Measurements from ENCODE around the gene CKS1B.

Gene CKS1B

GRCh38 chr1:155017041-155017945 lies 42.8 kb downstream of the CKS1B start:
- Mint-ChIP-seq H3K27me3 (no peaks in the 10 kb centered on the region), H3K36me3 (peaks cover 2% of the 10 kb centered on the region), H3K4me1 (peaks cover 66% of the 10 kb centered on the region), H3K27ac (peak overlapping the region; percentile 51), H3K9me3 (no peaks in the 10 kb centered on the region), H3K4me3 (peak overlapping the region; percentile 73)

- peaks cover 63% of the 10 kb centered on the region for H3K4me1 Mint-ChIP-seq
- H3K9me3 Mint-ChIP-seq = no peaks in the 10 kb centered on the region
- peaks cover 2% of the 10 kb centered on the region for H3K36me3 Mint-ChIP-seq
- no peaks in the 10 kb centered on the region for H3K27me3 Mint-ChIP-seq
- H3K27ac Mint-ChIP-seq = peak overlapping the region; percentile 51
- peak overlapping the region; percentile 71 for H3K4me3 Mint-ChIP-seq
Observed at GRCh38 chr1:155017946-155018316, 43.5 kb downstream of the CKS1B start.

DNA sequence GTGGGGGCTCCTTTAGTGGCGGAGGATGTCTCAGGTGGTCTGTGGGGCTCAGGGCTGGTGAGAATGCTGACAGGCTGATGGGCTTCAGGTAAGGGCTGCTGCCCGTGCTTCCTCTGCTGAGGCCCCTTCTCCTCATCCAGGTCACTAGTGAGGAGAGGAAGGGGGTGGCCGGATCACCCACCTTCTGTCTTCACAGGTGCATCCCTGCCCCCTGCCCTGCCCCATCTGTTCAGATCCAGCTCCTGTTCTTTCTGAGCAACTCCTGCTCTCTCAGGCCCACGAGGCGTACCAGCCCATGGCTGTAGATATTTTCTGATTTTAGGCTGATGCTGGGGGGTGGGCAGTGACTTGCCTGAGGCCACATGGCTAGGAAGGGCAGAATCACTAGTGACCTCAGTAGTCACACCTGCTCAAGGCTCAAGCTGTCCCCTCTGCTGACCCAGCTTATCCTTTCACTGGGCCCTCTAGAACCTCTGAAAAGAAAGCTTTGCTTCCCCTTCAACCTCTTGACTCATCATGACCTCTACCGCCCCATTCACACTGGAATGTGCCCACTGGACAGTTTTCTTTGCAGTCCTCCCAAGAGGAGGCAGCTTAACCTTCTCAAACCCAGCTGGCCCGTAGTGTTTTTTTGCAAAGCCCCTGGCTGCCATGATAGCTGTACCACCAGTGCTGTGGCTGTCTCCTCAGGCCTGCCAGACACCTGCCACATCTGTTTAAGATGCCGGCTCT lies 44.3 kb downstream of the CKS1B start:
- Mint-ChIP-seq H3K36me3 (peaks cover 2% of the 10 kb centered on the region), H3K4me3 (no peak overlapping the region), H3K4me1 (peaks cover 57% of the 10 kb centered on the region), H3K9me3 (no peaks in the 10 kb centered on the region), H3K27me3 (no peaks in the 10 kb centered on the region), H3K27ac (peak overlapping the region; percentile 59)

GRCh38 chr1:155019377-155020245 lies 45.1 kb downstream of the CKS1B start:
- no peaks in the 10 kb centered on the region for H3K27me3 Mint-ChIP-seq
- H3K4me3 Mint-ChIP-seq = peak overlapping the region; percentile 17
- H3K4me1 Mint-ChIP-seq = peaks cover 49% of the 10 kb centered on the region
- peaks cover 2% of the 10 kb centered on the region for H3K36me3 Mint-ChIP-seq
- peak overlapping the region; percentile 83 for H3K27ac Mint-ChIP-seq
- no peaks in the 10 kb centered on the region for H3K9me3 Mint-ChIP-seq

DNA sequence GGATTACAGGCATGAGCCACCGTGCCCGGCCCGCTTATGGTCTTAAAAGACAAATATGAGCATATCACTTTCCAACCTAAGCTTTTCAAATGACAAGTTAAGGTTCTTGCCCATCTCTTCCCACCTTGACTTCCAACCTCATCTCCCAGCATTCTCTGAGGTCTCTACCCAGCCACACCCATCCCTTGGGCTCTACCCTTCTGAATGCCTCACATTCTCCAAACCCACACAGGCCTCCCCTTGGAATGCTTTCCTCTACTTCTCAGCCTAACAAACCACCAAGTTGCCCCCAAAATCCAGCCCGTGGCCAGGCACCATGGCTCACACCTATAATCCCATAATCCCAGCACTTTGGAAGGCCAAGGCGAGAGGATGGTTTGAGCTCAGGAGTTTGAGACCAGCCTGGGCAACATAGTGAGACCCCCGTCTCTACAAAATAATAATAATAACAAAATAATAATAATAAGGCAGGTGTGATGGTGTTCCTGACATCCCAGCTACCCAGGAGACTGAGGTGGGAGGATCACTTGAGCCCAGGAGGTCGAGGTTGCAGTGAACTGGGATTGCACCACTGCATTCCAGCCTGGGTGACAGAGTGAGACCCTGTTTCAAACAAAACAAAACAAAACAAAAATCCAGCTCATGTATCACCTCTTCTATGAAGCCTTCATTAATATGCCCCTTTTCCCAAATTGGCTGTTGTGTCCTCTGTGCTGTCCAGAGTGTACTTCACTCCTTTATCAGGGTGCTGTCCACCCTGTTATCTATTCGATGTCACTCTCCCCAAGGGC lies 47.9 kb downstream of the CKS1B start:
- Mint-ChIP-seq H3K27me3 (no peaks in the 10 kb centered on the region), H3K36me3 (no peaks in the 10 kb centered on the region), H3K4me1 (peaks cover 28% of the 10 kb centered on the region), H3K27ac (no peak overlapping the region), H3K4me3 (no peak overlapping the region), H3K9me3 (no peaks in the 10 kb centered on the region)

DNA sequence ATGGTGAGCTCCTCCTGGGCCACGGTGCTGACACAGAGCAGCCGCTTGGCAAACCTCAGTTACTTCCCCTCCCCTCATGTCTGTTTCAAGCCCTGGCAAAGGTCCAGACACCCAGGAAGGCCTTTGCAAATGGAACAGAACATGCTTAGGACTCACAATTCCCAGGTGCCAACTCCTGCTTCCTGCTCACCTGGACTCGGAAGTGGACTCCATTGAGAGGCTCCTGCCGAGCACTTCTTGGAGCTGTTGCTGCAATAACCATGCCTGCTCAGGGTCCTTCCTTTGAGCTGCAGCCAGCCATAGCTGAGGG lies 48.4 kb downstream of the CKS1B start:
- no peaks in the 10 kb centered on the region for H3K9me3 Mint-ChIP-seq
- peaks cover 24% of the 10 kb centered on the region for H3K4me1 Mint-ChIP-seq
- H3K27me3 Mint-ChIP-seq = no peaks in the 10 kb centered on the region
- H3K36me3 Mint-ChIP-seq = no peaks in the 10 kb centered on the region
- no peak overlapping the region for H3K27ac Mint-ChIP-seq
- no peak overlapping the region for H3K4me3 Mint-ChIP-seq

DNA sequence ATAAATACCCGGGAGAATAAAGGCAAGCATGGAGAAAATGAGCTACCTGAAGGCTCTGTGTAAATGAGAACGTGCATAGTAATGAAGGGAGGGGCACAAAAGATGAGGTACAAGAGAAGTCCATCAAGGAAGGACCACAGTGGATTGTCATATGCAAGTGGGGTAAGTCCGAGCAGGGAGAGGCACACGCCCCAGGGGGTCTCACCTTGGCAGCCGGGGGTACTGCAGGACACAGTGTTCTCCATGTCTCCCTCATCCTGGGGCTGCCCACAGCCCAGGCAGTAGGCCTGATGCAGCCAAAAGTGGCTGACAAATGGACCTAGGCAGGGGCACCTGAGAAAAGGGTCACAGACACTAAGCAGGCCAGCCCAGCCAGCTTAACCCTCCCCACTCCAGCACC lies 49.1 kb downstream of the CKS1B start:
- Mint-ChIP-seq H3K9me3 (no peaks in the 10 kb centered on the region), H3K4me1 (peaks cover 21% of the 10 kb centered on the region), H3K27ac (no peak overlapping the region), H3K36me3 (no peaks in the 10 kb centered on the region), H3K27me3 (no peaks in the 10 kb centered on the region), H3K4me3 (no peak overlapping the region)

GRCh38 chr1:155024315-155024714 lies 49.8 kb downstream of the CKS1B start:
- no peak overlapping the region for H3K4me3 Mint-ChIP-seq
- no peaks in the 10 kb centered on the region for H3K9me3 Mint-ChIP-seq
- no peaks in the 10 kb centered on the region for H3K36me3 Mint-ChIP-seq
- no peaks in the 10 kb centered on the region for H3K27me3 Mint-ChIP-seq
- H3K27ac Mint-ChIP-seq = no peak overlapping the region
- peaks cover 15% of the 10 kb centered on the region for H3K4me1 Mint-ChIP-seq

DNA sequence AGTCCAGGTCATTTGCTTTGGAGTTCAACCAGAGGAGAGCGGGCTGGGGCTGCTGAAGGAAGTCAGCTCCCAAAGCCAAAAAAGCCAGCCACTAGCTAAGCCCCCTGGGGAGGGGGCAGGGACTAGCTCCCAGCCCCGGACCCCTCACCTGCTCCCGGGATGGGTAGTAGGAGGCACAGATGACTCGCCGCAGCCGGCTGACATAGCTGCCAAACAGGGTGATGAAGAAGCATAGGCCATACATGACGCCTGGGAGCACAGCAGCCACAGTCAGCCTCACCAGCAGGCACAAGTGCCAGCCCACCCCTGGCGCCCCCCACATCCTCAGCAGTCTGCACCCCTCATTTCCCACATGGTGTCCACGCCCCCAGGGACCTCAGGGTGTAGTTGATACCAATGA lies 51.7 kb downstream of the CKS1B start:
- Mint-ChIP-seq H3K4me3 (no peak overlapping the region), H3K27ac (no peak overlapping the region), H3K9me3 (no peaks in the 10 kb centered on the region), H3K36me3 (no peaks in the 10 kb centered on the region), H3K4me1 (peaks cover 6% of the 10 kb centered on the region), H3K27me3 (no peaks in the 10 kb centered on the region)

- Mint-ChIP-seq H3K9me3 (no peaks in the 10 kb centered on the region), H3K4me3 (no peak overlapping the region), H3K36me3 (no peaks in the 10 kb centered on the region), H3K27ac (no peak overlapping the region), H3K4me1 (peaks cover 6% of the 10 kb centered on the region), H3K27me3 (no peaks in the 10 kb centered on the region)
Observed at GRCh38 chr1:155026588-155026987, 52.1 kb downstream of the CKS1B start.

Data from activated naive CD4-positive, alpha-beta T cell treated with anti-CD3 and anti-CD28 coated beads, Interleukin-2, amount 50 U/mL, for 24 hours (primary cell).